HG03520 (cell line): ENCODE measurements around the gene SLC4A7.
"Not testable (repeated sequence)": the region's sequence is repeated elsewhere in the genome, so short reads cannot be mapped to it uniquely, and the experiment has no call there.

Experiments used
- ATAC-seq: cut with Tn5 transposase; IDR thresholded peaks from one replicate; pipeline ENCODE4 v1.9.1; 2021; ENCODE audit warnings: mild to moderate bottlenecking, moderate library complexity; ENCODE audit not compliant: unreplicated experiment

SLC4A7 gene

GRCh38 chr3:27484015-27484844, at the start of gene SLC4A7:
Gene SLC4A7, minus strand, starts transcription at chr3:27484384. Its CDS starts 258 bp downstream, at chr3:27484126.
- ATAC-seq = peak; percentile 90

DNA sequence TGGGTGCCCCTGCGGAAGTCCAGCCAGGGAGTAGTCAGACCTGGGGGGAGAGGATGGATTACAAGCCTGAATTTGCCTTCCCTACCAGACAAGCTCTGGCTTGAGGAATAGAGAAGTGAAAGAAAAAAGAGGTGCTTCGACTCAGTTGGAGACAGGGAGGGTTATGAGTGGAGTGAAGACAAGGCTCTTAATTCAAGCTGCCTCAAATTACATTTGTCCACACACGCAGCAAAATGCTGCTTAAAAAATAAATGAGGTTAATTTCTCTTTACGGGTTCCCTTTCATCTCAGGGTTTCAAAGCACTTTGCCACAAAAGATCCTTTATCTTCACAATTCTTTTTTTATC, 49.0 kb upstream of the SLC4A7 start:
- no peak for ATAC-seq

- ATAC-seq = no peak
Measured at GRCh38 chr3:27532426-27533260, 48.5 kb upstream of the SLC4A7 start.

- not testable (repeated sequence) for ATAC-seq
Measured at GRCh38 chr3:27531193-27531751, 47.1 kb upstream of the SLC4A7 start.

- ATAC-seq = no peak
Measured at GRCh38 chr3:27528791-27529190, 44.6 kb upstream of the SLC4A7 start.

GRCh38 chr3:27526614-27527315, 42.6 kb upstream of the SLC4A7 start:
- ATAC-seq = no peak

DNA sequence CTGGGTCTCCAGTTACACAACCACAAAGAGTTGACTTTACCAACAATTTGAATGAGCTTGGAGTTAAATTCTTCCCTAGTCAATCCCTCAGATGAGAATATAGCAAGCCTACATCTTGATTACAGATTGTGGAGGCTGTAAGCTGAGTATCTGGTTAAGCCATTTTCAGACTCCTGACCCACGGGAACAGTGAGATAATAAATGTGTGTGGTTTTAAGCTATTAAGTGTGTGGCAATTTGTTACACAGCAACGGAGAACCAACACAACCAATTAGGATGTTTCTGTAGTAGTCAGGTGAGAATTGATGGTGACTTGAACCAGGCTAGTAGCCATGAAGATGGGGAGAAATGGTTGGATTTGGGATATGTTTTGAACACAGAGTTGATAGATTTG, 37.7 kb upstream of the SLC4A7 start:
- ATAC-seq = no peak

DNA sequence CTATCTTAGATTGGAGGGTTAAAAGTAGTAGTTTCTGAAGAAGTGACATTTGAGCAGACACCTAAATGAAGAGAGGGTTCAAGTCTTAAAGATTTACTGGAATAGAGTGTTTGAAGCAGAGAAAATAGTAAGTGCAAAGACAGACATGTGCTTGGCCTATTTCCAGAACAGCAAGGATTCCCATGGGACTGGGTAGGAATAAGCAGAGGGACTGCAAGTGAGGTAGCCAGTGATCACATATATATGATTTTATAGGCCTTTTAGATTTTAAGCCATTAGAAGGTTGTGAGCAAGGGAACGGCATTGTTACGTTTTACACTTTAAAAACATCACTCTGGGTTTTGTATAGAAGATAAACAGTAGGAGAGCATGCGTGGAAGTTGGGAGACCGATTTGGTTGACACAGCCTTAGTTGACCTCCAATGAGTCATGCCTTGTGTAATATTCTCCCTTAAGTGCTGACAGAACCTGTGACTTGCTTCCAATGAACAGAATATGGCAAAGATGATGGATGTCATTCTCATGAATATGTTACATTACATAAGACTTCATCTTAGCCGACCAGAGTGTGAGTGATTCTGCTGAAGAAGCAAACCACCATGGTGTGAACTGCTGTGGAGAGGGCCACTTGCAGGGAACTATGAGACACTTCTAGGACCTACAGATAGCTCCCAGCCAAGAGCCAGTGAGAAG, 37.1 kb upstream of the SLC4A7 start:
- no peak for ATAC-seq

GRCh38 chr3:27511724-27512422, 27.7 kb upstream of the SLC4A7 start:
- ATAC-seq = no peak

GRCh38 chr3:27509376-27509775, 25.2 kb upstream of the SLC4A7 start:
- ATAC-seq = no peak

DNA sequence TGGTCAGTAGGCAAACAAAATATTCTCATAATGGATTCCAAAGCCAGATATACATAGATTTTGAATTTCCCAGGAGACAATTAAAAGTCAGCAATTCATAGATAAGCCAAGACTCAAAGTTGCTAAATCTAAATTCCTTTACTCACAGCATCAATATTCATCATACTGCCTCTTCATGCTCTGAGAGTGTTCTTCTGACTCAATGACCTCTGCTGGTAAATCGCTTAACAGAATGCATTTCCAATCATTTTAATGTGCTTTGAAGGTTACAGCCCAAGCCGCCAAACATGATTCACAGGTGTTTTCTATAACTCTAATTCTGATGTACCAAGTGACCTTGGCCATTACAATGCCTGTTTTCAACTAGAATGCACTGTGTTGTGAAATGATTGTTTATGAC, 24.2 kb upstream of the SLC4A7 start:
- ATAC-seq = no peak

GRCh38 chr3:27507515-27508266, 23.5 kb upstream of the SLC4A7 start:
- ATAC-seq = no peak

GRCh38 chr3:27507111-27507510, 22.9 kb upstream of the SLC4A7 start:
- ATAC-seq = no peak

- no peak for ATAC-seq
Measured at GRCh38 chr3:27504749-27505148, 20.6 kb upstream of the SLC4A7 start.

GRCh38 chr3:27503526-27503925, 19.3 kb upstream of the SLC4A7 start:
- ATAC-seq = no peak

DNA sequence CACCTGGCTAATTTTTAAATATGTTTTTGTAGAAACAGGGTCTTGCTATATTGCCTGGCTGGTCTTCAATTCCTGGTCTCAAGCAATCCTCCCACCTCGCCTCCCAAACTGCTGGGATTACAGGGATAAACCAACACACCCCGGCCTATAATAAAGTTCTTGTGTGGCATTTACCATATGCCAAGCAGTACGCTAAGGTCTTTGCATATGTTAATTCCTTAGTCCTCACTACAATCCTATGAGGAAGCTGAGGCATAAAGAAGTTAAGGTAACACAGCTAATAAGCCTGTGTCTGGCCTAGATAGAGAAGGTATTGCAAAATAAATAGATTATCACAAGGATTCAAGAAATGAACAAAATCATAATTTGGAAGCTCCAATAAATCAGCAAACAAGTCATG, 17.6 kb upstream of the SLC4A7 start:
- ATAC-seq = no peak

GRCh38 chr3:27500986-27501385, 16.8 kb upstream of the SLC4A7 start:
- ATAC-seq = no peak

GRCh38 chr3:27500035-27500434, 15.9 kb upstream of the SLC4A7 start:
- ATAC-seq = no peak

DNA sequence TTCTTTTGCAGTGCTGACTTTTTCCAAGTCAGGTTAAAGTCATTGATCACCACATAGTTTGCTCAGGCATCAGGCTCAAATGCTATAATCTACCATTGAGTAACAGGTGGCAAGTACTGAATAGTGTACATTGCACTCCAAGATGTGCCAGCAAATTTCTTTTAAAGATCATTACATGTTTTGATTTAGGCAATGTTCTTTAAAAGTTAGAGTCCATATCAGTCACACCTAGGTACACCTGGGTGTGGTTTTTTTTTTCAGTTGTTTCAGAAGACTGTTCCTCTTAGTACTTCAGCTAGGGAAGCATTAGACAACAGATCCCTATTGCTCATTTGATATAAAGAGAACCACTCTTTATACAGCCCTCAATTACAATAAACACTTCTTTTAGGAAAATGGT, 10.6 kb upstream of the SLC4A7 start:
- ATAC-seq = no peak
